Tibial artery (tissue), 4 donors: ENCODE data around the gene ATP8B4.
A peak's percentile ranks its signal among the peaks of the same experiment; 100 is the strongest.

Experiments used
- DNase-seq, 2 donors: peaks; one replicate each; pipeline ENCODE4 v3.0.0-alpha.2; 2019
- H3K27ac ChIP-seq, 2 donors: fragments of 200-600 bp; sonication (generic) in 1 of 2; 1 replicate in 1 of 2; 2 replicates in 1 of 2; pipeline ENCODE4 v1.5.1; 2018 to 2019; ENCODE audit warnings: mild to moderate bottlenecking in 1 of 2
- H3K27me3 ChIP-seq, 2 donors: fragments of 200-600 bp; sonication (generic) in 1 of 2; one replicate each; pipeline versions ENCODE4 v1.5.1 to v1.6.0; 2016 to 2019
- H3K36me3 ChIP-seq, 3 donors: fragments of 200-600 bp; sonication (generic) in 2 of 3; one replicate each; pipeline ENCODE4 v1.5.1; 2016 to 2019; ENCODE audit warnings: mild to moderate bottlenecking in 2 of 3
- H3K4me1 ChIP-seq, 4 donors: fragments of 200-600 bp; sonication (generic) in 2 of 4; 1 replicate in 3 of 4; 2 replicates in 1 of 4; pipeline ENCODE4 v1.5.1; 2016 to 2019
- H3K4me3 ChIP-seq, 2 donors: fragments of 200-600 bp; sonication (generic) in 1 of 2; 1 replicate in 1 of 2; 2 replicates in 1 of 2; pipeline ENCODE4 v1.5.1; 2018 to 2019; ENCODE audit warnings: mild to moderate bottlenecking in 2 of 2
- H3K9me3 ChIP-seq, 3 donors: fragments of 200-600 bp; sonication (generic) in 1 of 3; one replicate each; pipeline ENCODE4 v1.5.1; 2016 to 2019
- CTCF ChIP-seq, 2 experiments: fragments of 200-600 bp in 1 of 2; fragments of 450-650 bp in 1 of 2; IDR thresholded peaks; one replicate each; pipeline ENCODE4 v1.5.1; 2017 to 2019; ENCODE audit warnings: antibody characterized with exemption in 2 of 2, mild to moderate bottlenecking in 1 of 2, moderate library complexity in 1 of 2
- intact Hi-C: fragments of 100-400 bp; cut with DNase I; formaldehyde crosslinking; loops from one replicate; pipeline ENCODE4 v1.15.0; 2023; ENCODE audit warnings: low total_unique reads

ATP8B4 gene

GRCh38 chr15:50150349-50150748 is 31.3 kb upstream of the ATP8B4 start:
- Histone ChIP-seq H3K9me3 (peaks cover 0 to 6% (median 0%) of the 10 kb centered on the region in 3 donors), H3K27ac (no peak overlapping the region), H3K4me3 (no peak overlapping the region), H3K27me3 (no peaks in the 10 kb centered on the region), H3K36me3 (no peaks in the 10 kb centered on the region), H3K4me1 (no peaks in the 10 kb centered on the region)
- intact Hi-C loops = no loop called here
- DNase-seq = no peak
- TF ChIP-seq CTCF (IDR thresholded peaks at IDR 0.05) = no peak

- Histone ChIP-seq H3K4me3 (no peak overlapping the region), H3K36me3 (no peaks in the 10 kb centered on the region), H3K4me1 (no peaks in the 10 kb centered on the region), H3K9me3 (no peaks in the 10 kb centered on the region), H3K27ac (no peak overlapping the region), H3K27me3 (no peaks in the 10 kb centered on the region)
- DNase-seq = no peak
- no peak for TF ChIP-seq CTCF (IDR thresholded peaks at IDR 0.05)
- intact Hi-C loops = loop anchor here (5.0 to 10.0 kb wide), 2 partner anchors 917 to 1294 kb away; no protein-coding TSS in a partner anchor
These were observed 30.1 kb upstream of the ATP8B4 start for GRCh38 chr15:50149090-50149489.

DNA sequence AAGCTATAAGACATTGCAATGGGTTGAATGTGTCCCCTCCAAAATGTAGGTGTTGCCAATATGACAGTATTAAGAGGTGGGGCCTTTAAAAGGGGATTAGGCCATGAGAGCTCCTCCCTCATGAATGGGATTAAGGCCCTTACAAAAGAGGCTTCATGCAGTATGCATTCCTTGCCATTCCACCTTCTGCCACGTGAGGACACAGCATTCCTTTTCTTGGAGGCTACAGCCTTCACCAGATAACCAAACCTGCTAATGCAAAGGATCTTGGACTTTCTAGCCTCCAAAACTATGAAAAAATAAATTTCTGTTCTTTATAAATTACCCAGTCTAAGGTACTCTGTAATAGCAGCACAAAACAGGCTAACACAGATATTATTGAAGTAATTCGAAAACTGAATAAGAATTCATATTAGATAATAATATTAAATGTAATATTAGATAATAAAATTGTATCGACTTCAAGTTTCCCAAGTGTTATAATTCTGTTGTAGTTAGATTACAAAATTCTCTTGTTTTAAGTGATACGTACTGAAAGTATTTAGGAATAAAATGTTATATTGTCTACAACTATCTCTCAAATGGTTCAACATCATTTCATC is 29.4 kb upstream of the ATP8B4 start:
- no peak overlapping the region for H3K27ac ChIP-seq
- no peaks in the 10 kb centered on the region for H3K9me3 ChIP-seq
- no peaks in the 10 kb centered on the region for H3K4me1 ChIP-seq
- TF ChIP-seq CTCF (IDR thresholded peaks at IDR 0.05) = no peak
- H3K27me3 ChIP-seq = no peaks in the 10 kb centered on the region
- no peak overlapping the region for H3K4me3 ChIP-seq
- H3K36me3 ChIP-seq = no peaks in the 10 kb centered on the region
- DNase-seq = no peak
- intact Hi-C loops = loop anchor here (5.0 to 10.0 kb wide), 2 partner anchors 916 to 1294 kb away; no protein-coding TSS in a partner anchor

GRCh38 chr15:50146632-50147031 is 27.6 kb upstream of the ATP8B4 start:
- no peaks in the 10 kb centered on the region for H3K27me3 ChIP-seq
- no peaks in the 10 kb centered on the region for H3K36me3 ChIP-seq
- TF ChIP-seq CTCF (IDR thresholded peaks at IDR 0.05) = no peak
- no peak for DNase-seq
- H3K4me3 ChIP-seq = no peak overlapping the region
- intact Hi-C loops = loop anchor here (5.0 to 10.0 kb wide), 2 partner anchors 914 to 1292 kb away; no protein-coding TSS in a partner anchor
- H3K4me1 ChIP-seq = no peaks in the 10 kb centered on the region
- H3K9me3 ChIP-seq = no peaks in the 10 kb centered on the region
- H3K27ac ChIP-seq = no peak overlapping the region

- H3K27ac ChIP-seq = no peak overlapping the region
- intact Hi-C loops = loop anchor here (5.0 to 10.0 kb wide), 2 partner anchors 913 to 1291 kb away; no protein-coding TSS in a partner anchor
- no peaks in the 10 kb centered on the region for H3K36me3 ChIP-seq
- no peaks in the 10 kb centered on the region for H3K9me3 ChIP-seq
- DNase-seq = no peak
- H3K4me3 ChIP-seq = no peak overlapping the region
- H3K27me3 ChIP-seq = no peaks in the 10 kb centered on the region
- H3K4me1 ChIP-seq = no peaks in the 10 kb centered on the region
- TF ChIP-seq CTCF (IDR thresholded peaks at IDR 0.05) = peak; percentile 51 to 77
These were observed 26.4 kb upstream of the ATP8B4 start for GRCh38 chr15:50145451-50145872.
